Measurements from ENCODE around the gene FAM168A.

The FAM168A gene

GRCh38 chr11:73555615-73556014 is 42.3 kb downstream of the FAM168A start:
- no peaks in the 10 kb centered on the region for H3K36me3 ChIP-seq (replicated peaks; ENCODE audit: low read depth, low read length)
- H4K20me1 ChIP-seq (ENCODE audit: insufficient read depth, low read length): 0 out of 2 replicates have a peak, but pooled peaks cover 9% of the 10 kb centered on the region
- H3K27ac ChIP-seq (ENCODE audit: low read length): no peak overlapping the region
- no peak overlapping the region for H2AFZ ChIP-seq (ENCODE audit: low read depth, low read length)
- H3K79me2 ChIP-seq (ENCODE audit: low read length): no peaks in the 10 kb centered on the region
- no peaks in the 10 kb centered on the region for H3K9me3 ChIP-seq (ENCODE audit: insufficient read depth, low read length)
- no peak for TF ChIP-seq EZH2phosphoT487 (IDR thresholded peaks at IDR 0.05; ENCODE audit: low read depth)
- no peak for TF ChIP-seq CTCF (IDR thresholded peaks at IDR 0.05; ENCODE audit: low read depth, low read length)
- no peak overlapping the region for H3K4me2 ChIP-seq (ENCODE audit: low read length)
- H3K9ac ChIP-seq (ENCODE audit: low read length): no peak overlapping the region
- no peak overlapping the region for H3K4me3 ChIP-seq (ENCODE audit: low read length)
- H3K4me1 ChIP-seq (ENCODE audit: low read length): peaks cover 8% of the 10 kb centered on the region
- H3K27me3 ChIP-seq (ENCODE audit: low read depth, low read length): no peaks in the 10 kb centered on the region

GRCh38 chr11:73554671-73555320 is 43.1 kb downstream of the FAM168A start:
- H2AFZ ChIP-seq (ENCODE audit: low read depth, low read length): no peak overlapping the region
- H3K4me2 ChIP-seq (ENCODE audit: low read length): no peak overlapping the region
- H3K36me3 ChIP-seq (replicated peaks; ENCODE audit: low read depth, low read length): no peaks in the 10 kb centered on the region
- H3K9me3 ChIP-seq (ENCODE audit: insufficient read depth, low read length): no peaks in the 10 kb centered on the region
- no peak overlapping the region for H3K27ac ChIP-seq (ENCODE audit: low read length)
- TF ChIP-seq EZH2phosphoT487 (IDR thresholded peaks at IDR 0.05; ENCODE audit: low read depth): no peak
- no peak for TF ChIP-seq CTCF (IDR thresholded peaks at IDR 0.05; ENCODE audit: low read depth, low read length)
- H3K9ac ChIP-seq (ENCODE audit: low read length): no peak overlapping the region
- H3K4me3 ChIP-seq (ENCODE audit: low read length): no peak overlapping the region
- H3K4me1 ChIP-seq (ENCODE audit: low read length): peaks cover 8% of the 10 kb centered on the region
- H4K20me1 ChIP-seq (ENCODE audit: insufficient read depth, low read length): 0 out of 2 replicates have a peak, but pooled peaks cover 9% of the 10 kb centered on the region
- H3K79me2 ChIP-seq (ENCODE audit: low read length): no peaks in the 10 kb centered on the region
- no peaks in the 10 kb centered on the region for H3K27me3 ChIP-seq (ENCODE audit: low read depth, low read length)

GRCh38 chr11:73553266-73553665 is 44.6 kb downstream of the FAM168A start:
- no peaks in the 10 kb centered on the region for H3K36me3 ChIP-seq (replicated peaks; ENCODE audit: low read depth, low read length)
- H3K27me3 ChIP-seq (ENCODE audit: low read depth, low read length): no peaks in the 10 kb centered on the region
- H3K9ac ChIP-seq (ENCODE audit: low read length): no peak overlapping the region
- H3K4me2 ChIP-seq (ENCODE audit: low read length): no peak overlapping the region
- H3K27ac ChIP-seq (ENCODE audit: low read length): no peak overlapping the region
- TF ChIP-seq CTCF (IDR thresholded peaks at IDR 0.05; ENCODE audit: low read depth, low read length): no peak
- no peak for TF ChIP-seq EZH2phosphoT487 (IDR thresholded peaks at IDR 0.05; ENCODE audit: low read depth)
- H3K79me2 ChIP-seq (ENCODE audit: low read length): no peaks in the 10 kb centered on the region
- H4K20me1 ChIP-seq (ENCODE audit: insufficient read depth, low read length): 0 out of 2 replicates have a peak, but pooled peaks cover 9% of the 10 kb centered on the region
- peaks cover 8% of the 10 kb centered on the region for H3K4me1 ChIP-seq (ENCODE audit: low read length)
- H3K9me3 ChIP-seq (ENCODE audit: insufficient read depth, low read length): no peaks in the 10 kb centered on the region
- no peak overlapping the region for H2AFZ ChIP-seq (ENCODE audit: low read depth, low read length)
- no peak overlapping the region for H3K4me3 ChIP-seq (ENCODE audit: low read length)

GRCh38 chr11:73551677-73552076 is 46.2 kb downstream of the FAM168A start:
- H3K9ac ChIP-seq (ENCODE audit: low read length): no peak overlapping the region
- H3K36me3 ChIP-seq (replicated peaks; ENCODE audit: low read depth, low read length): no peaks in the 10 kb centered on the region
- H3K27ac ChIP-seq (ENCODE audit: low read length): no peak overlapping the region
- no peak overlapping the region for H3K4me3 ChIP-seq (ENCODE audit: low read length)
- H3K4me1 ChIP-seq (ENCODE audit: low read length): peaks cover 12% of the 10 kb centered on the region
- no peaks in the 10 kb centered on the region for H3K9me3 ChIP-seq (ENCODE audit: insufficient read depth, low read length)
- H3K4me2 ChIP-seq (ENCODE audit: low read length): no peak overlapping the region
- H3K79me2 ChIP-seq (ENCODE audit: low read length): no peaks in the 10 kb centered on the region
- no peak overlapping the region for H2AFZ ChIP-seq (ENCODE audit: low read depth, low read length)
- H3K27me3 ChIP-seq (ENCODE audit: low read depth, low read length): no peaks in the 10 kb centered on the region
- 0 out of 2 replicates have a peak, but pooled peaks cover 9% of the 10 kb centered on the region for H4K20me1 ChIP-seq (ENCODE audit: insufficient read depth, low read length)
- no peak for TF ChIP-seq EZH2phosphoT487 (IDR thresholded peaks at IDR 0.05; ENCODE audit: low read depth)
- TF ChIP-seq CTCF (IDR thresholded peaks at IDR 0.05; ENCODE audit: low read depth, low read length): no peak

Data from OCI-LY3 (cell line).